Smooth muscle cell (in vitro differentiated cells): Measurements from ENCODE around the gene FOXC1. TPM values are rescaled to one million over a fixed set of nuclear protein-coding genes. Genes with fewer than 3 reads are reported as not detected.

Experiments used
- DNase-seq: peaks from one replicate; lab custom pipeline; 2025; ENCODE audit not compliant: unreplicated experiment; lab: John Stamatoyannopoulos, UW
- H2AFZ ChIP-seq: fragments of 200-600 bp; sonication (generic); 2 replicates; pipeline ENCODE4 v1.6.0; 2016; ENCODE audit warnings: antibody characterized with exemption, low read depth, mild to moderate bottlenecking
- H3F3A ChIP-seq: fragments of 200-600 bp; sonication (generic); 2 replicates; pipeline ENCODE4 v1.6.0; 2017; ENCODE audit warnings: antibody characterized with exemption, low read depth
- H3K27ac ChIP-seq: fragments of 200-600 bp; sonication (generic); 2 replicates; pipeline ENCODE4 v1.5.1; 2016; ENCODE audit warnings: low read depth, mild to moderate bottlenecking
- H3K27me3 ChIP-seq: fragments of 200-600 bp; sonication (generic); 2 replicates; pipeline ENCODE4 v1.6.1; 2016; ENCODE audit warnings: low read depth, mild to moderate bottlenecking
- H3K36me3 ChIP-seq: fragments of 200-600 bp; sonication (generic); 2 replicates; pipeline ENCODE4 v1.5.1; 2016; ENCODE audit warnings: low read depth
- H3K4me1 ChIP-seq: fragments of 200-600 bp; sonication (generic); 2 replicates; pipeline ENCODE4 v1.5.1; 2016; ENCODE audit warnings: low read depth
- H3K4me2 ChIP-seq: fragments of 200-600 bp; sonication (generic); 2 replicates; pipeline ENCODE4 v1.6.0; 2016; ENCODE audit warnings: mild to moderate bottlenecking
- H3K4me3 ChIP-seq: fragments of 200-600 bp; sonication (generic); 2 replicates; pipeline ENCODE4 v1.5.1; 2016; ENCODE audit warnings: mild to moderate bottlenecking
- H3K79me2 ChIP-seq: fragments of 200-600 bp; sonication (generic); 2 replicates; pipeline ENCODE4 v1.6.0; 2016; ENCODE audit warnings: low read depth, mild to moderate bottlenecking
- H3K9ac ChIP-seq: fragments of 200-600 bp; sonication (generic); 2 replicates; pipeline ENCODE4 v1.6.0; 2016; ENCODE audit warnings: low read depth
- H3K9me3 ChIP-seq: fragments of 200-600 bp; sonication (generic); replicated peaks from 2 replicates; pipeline ENCODE4 v1.5.1; 2016; ENCODE audit warnings: low read depth
- H4K20me1 ChIP-seq: fragments of 200-600 bp; sonication (generic); 2 replicates; pipeline ENCODE4 v1.6.0; 2016; ENCODE audit warnings: low read depth
- WGBS: methylation state at CpG from one replicate; pipeline ENCODE4 v1.1.7; 2016; ENCODE audit warnings: low lambda C conversion rate; 5-methylcytosine and 5-hydroxymethylcytosine counted together
- polyA plus RNA-seq: library from polyadenylated mRNA; unstranded; fragments of >200 nt; fragmentation: Nextera tagmentation; extraction: Ambion mirVana; gene quantifications from 2 replicates; pipeline ENCODE4 v1.2.1, GENCODE V29; 2016
- total RNA-seq: library from RNA; depleted of rRNA; stranded (reverse); fragments of >200 nt; gene quantifications from 2 replicates; pipeline ENCODE4 v1.2.3, GENCODE V29; 2014
- TF ChIP-seq, protein P1 (sequence below): fragments of 200-600 bp; sonication (generic); IDR thresholded peaks from 2 replicates; pipeline ENCODE4 v1.5.1; 2017; ENCODE audit warnings: borderline replicate concordance, mild to moderate bottlenecking, antibody characterized with exemption; ENCODE audit not compliant: insufficient read depth, poor library complexity, severe bottlenecking

Gene FOXC1
- total and polyA plus RNA-seq, 2 experiments from 2014 or later = 0.10 to 1.4 TPM

DNA sequence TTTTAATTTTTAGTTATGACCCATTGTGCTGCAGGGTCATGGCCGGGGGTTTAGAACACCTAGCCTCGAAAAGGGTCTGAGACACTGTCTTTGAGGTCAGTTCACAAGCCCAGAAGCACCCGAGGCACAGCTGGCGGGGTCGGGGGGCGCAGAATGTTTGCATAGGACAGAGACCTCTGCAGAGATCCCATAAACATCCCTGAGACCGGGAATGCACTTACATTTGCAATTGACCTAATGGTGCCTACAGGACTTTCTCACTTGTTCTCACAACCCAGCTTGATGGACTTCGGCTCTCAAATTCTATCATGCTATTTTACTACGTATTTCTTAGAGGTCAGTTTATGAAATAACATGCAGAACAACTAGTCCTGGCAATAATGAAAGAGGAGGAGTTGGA is 33.5 kb upstream of the FOXC1 start:
- H2AFZ ChIP-seq = no peak overlapping the region
- H3K9ac ChIP-seq = no peak overlapping the region
- no peak overlapping the region for H3K4me3 ChIP-seq
- H3F3A ChIP-seq = peaks cover 6% of the 10 kb centered on the region
- no peak overlapping the region for H3K27ac ChIP-seq
- H3K9me3 ChIP-seq = no peaks in the 10 kb centered on the region
- H3K4me1 ChIP-seq = peaks cover 11% of the 10 kb centered on the region
- H3K79me2 ChIP-seq = no peaks in the 10 kb centered on the region
- no peaks in the 10 kb centered on the region for H4K20me1 ChIP-seq
- DNase-seq = no peak
- H3K4me2 ChIP-seq = peak overlapping the region; percentile 80
- H3K36me3 ChIP-seq = no peaks in the 10 kb centered on the region
- 79% methylated on average over 9 of the region's 9 CpGs for WGBS
- H3K27me3 ChIP-seq = no peaks in the 10 kb centered on the region
- TF ChIP-seq, protein P1, sequence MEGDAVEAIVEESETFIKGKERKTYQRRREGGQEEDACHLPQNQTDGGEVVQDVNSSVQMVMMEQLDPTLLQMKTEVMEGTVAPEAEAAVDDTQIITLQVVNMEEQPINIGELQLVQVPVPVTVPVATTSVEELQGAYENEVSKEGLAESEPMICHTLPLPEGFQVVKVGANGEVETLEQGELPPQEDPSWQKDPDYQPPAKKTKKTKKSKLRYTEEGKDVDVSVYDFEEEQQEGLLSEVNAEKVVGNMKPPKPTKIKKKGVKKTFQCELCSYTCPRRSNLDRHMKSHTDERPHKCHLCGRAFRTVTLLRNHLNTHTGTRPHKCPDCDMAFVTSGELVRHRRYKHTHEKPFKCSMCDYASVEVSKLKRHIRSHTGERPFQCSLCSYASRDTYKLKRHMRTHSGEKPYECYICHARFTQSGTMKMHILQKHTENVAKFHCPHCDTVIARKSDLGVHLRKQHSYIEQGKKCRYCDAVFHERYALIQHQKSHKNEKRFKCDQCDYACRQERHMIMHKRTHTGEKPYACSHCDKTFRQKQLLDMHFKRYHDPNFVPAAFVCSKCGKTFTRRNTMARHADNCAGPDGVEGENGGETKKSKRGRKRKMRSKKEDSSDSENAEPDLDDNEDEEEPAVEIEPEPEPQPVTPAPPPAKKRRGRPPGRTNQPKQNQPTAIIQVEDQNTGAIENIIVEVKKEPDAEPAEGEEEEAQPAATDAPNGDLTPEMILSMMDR = no peak

DNA sequence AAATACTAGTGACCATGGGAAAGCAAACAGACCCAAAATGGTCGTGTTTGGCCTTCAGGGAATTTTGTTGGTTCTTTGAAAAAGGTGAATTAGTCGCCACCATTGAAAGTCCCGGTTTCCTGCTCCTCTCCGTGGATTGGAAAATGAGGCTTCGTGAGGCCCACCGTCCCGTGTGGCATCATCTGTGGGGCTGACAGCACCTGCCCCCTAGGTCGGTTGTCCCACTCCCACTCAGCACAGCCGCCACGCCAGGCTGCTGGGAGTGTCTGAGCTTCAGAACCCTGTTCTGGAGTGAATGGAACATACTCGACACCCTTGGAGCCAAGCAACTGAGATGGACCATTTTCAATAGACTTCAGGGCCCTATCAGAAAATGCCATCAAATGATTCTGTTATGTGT is 33.0 kb upstream of the FOXC1 start:
- Histone ChIP-seq H3K27me3 (no peaks in the 10 kb centered on the region), H3F3A (peaks cover 6% of the 10 kb centered on the region), H3K36me3 (no peaks in the 10 kb centered on the region), H3K9me3 (no peaks in the 10 kb centered on the region), H3K9ac (no peak overlapping the region), H3K27ac (no peak overlapping the region), H3K79me2 (no peaks in the 10 kb centered on the region), H3K4me1 (peaks cover 11% of the 10 kb centered on the region), H2AFZ (no peak overlapping the region), H3K4me2 (no peak overlapping the region), H4K20me1 (no peaks in the 10 kb centered on the region), H3K4me3 (no peak overlapping the region)
- TF ChIP-seq, protein P1 = no peak
- 96% methylated on average over 11 of the region's 11 CpGs for WGBS
- DNase-seq = no peak

DNA sequence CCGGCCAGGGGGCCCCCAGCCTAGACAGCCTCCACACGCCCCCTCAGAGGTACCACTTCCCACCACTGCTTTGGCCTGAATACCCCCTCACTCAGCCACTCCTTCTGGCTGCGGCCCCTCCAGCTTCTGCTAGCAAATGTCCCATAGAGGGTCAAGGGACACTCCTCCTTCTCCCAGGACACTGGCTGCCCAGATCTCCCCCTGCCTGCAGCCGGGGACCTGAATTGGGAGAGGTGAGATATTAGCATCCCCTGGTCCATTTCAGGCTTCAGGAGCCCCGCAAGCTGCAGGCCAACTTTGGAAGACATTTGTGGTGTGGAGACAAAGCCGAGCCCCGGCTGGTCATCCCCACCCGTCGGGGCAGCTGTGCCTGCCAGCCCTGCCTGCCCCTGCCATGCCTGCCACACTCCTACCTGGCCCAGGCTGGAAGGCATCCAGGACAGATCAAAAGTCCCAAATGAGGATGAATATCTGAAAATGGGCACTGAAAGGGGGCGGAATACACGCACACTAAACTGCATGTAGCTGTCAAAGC is 32.5 kb upstream of the FOXC1 start:
- TF ChIP-seq, protein P1 = no peak
- no peaks in the 10 kb centered on the region for H3K79me2 ChIP-seq
- H3K36me3 ChIP-seq = no peaks in the 10 kb centered on the region
- H4K20me1 ChIP-seq = no peaks in the 10 kb centered on the region
- no peaks in the 10 kb centered on the region for H3K27me3 ChIP-seq
- peaks cover 11% of the 10 kb centered on the region for H3K4me1 ChIP-seq
- no peak overlapping the region for H2AFZ ChIP-seq
- H3K9ac ChIP-seq = no peak overlapping the region
- DNase-seq = no peak
- H3F3A ChIP-seq = peaks cover 6% of the 10 kb centered on the region
- no peak overlapping the region for H3K4me3 ChIP-seq
- H3K27ac ChIP-seq = no peak overlapping the region
- H3K4me2 ChIP-seq = no peak overlapping the region
- no peaks in the 10 kb centered on the region for H3K9me3 ChIP-seq
- WGBS = 95% methylated on average over 11 of the region's 11 CpGs

DNA sequence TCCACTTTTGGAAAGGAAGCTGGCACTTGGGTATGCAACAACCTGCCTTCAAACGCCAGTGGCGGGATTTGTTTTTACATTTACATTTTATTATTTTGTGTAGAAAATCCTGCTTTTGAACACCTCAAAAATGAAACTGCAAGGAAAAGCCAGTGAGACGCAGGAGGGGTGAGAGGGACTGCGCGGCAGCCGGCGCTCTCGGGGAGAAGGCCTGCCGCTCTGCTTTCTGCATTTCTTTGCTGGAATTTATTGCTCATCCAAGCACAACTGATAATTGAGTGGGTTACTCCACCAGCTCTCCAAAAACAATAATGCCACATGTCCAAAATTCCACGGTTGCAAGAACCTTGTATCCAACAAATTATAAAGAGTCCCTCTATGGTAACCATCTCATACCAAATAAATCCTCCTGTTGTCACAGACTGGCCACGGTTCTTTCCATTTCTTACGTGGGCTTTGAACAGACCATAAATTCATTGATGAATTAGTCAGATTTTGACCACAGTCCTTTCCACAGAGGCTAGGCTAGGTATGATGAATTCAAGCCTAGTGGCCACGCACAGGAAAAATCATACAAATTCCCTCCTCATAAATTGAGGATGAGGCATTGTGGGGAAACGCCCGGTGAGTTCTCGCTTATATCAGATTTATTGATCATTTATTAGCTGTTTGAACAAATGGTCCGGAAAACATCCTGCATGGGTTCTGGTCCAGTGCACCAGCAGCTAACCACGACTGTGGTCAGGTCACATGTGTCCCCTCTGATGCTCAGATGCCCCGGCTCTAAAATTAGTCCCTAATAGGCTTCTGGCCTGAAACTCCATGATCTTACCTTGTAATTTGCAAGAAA is 31.6 kb upstream of the FOXC1 start:
- Histone ChIP-seq H3K9me3 (no peaks in the 10 kb centered on the region), H3K79me2 (no peaks in the 10 kb centered on the region), H3K4me3 (no peak overlapping the region), H3F3A (peaks cover 6% of the 10 kb centered on the region), H3K9ac (no peak overlapping the region), H3K4me2 (no peak overlapping the region), H3K27me3 (no peaks in the 10 kb centered on the region), H3K27ac (no peak overlapping the region), H3K36me3 (no peaks in the 10 kb centered on the region), H4K20me1 (no peaks in the 10 kb centered on the region), H2AFZ (no peak overlapping the region), H3K4me1 (peaks cover 11% of the 10 kb centered on the region)
- no peak for DNase-seq
- 89% methylated on average over 19 of the region's 19 CpGs for WGBS
- TF ChIP-seq, protein P1 = no peak
